HepG2 (cell line): ENCODE data around the gene AMN. TPM values are rescaled to one million over a fixed set of nuclear protein-coding genes. Genes with fewer than 3 reads are reported as not detected.

Experiments
- ATAC-seq: fragments of 200-7000 bp; cut with Tn5 transposase; 3 replicates; pipeline ENCODE4 v1.9.1; 2020; ENCODE audit warnings: mild to moderate bottlenecking, moderate library complexity
- BruUV-seq: library from RNA; stranded (reverse); fragments of 400-500 nt; replicated peaks from 2 replicates; lab custom pipeline; 2021; lab: Mats Ljungman, UMichigan
- CTCF ChIA-PET: fragments of 300-600 bp; formaldehyde crosslinking; extraction: SDS; loops from one replicate; lab custom pipeline; 2021; ENCODE audit warnings: low total read pairs, inconsistent platforms, low intra/inter-chr PET ratio; lab: Yijun Ruan, JAX
- POLR2A ChIA-PET: fragments of 350-600 bp; sonication (Branson Sonifier 250); formaldehyde crosslinking; loops from one replicate; lab custom pipeline; 2020; ENCODE audit warnings: antibody characterized with exemption, inconsistent platforms; lab: Yijun Ruan, JAX
- DNase-seq: peaks from one replicate; pipeline ENCODE4 v3.0.0-alpha.2; 2015; ENCODE audit warnings: low spot score
- FAIRE-seq: peaks from 3 replicates; lab custom pipeline; 2011; peaks lifted over from hg19 to GRCh38; lab: Jason Lieb, UNC
- H2AFZ ChIP-seq: one replicate; pipeline ENCODE4 v1.6.1; 2011; ENCODE audit warnings: low read length, inconsistent platforms
- H3K27ac ChIP-seq: fragments of 300-600 bp; 3 replicates; pipeline ENCODE4 v1.8.0; 2011; ENCODE audit warnings: mixed run types, mild to moderate bottlenecking, mixed read lengths, low read length, inconsistent platforms; ENCODE audit not compliant: insufficient read depth; ENCODE audit errors: extremely low read length
- H3K27me3 ChIP-seq, 2 experiments: fragments of 200-600 bp in 1 of 2; 2 replicates in 1 of 2; 3 replicates in 1 of 2; pipeline versions ENCODE4 v1.6.0 to v1.8.0; 2011; ENCODE audit warnings: low read length in 2 of 2, mild to moderate bottlenecking in 2 of 2, moderate library complexity in 2 of 2, inconsistent platforms in 1 of 2; ENCODE audit not compliant: insufficient read depth in 2 of 2, control insufficient read depth in 1 of 2
- H3K36me3 ChIP-seq, 2 experiments: fragments of 200-600 bp in 1 of 2; replicated peaks in 1 of 2; 2 replicates in 1 of 2; 3 replicates in 1 of 2; pipeline versions ENCODE4 v1.5.1 to v1.8.0; 2011; ENCODE audit warnings: low read length in 2 of 2, inconsistent platforms in 1 of 2; ENCODE audit not compliant: insufficient read depth in 2 of 2, control insufficient read depth in 1 of 2
- H3K4me1 ChIP-seq: 2 replicates; pipeline ENCODE4 v1.5.1; 2012; ENCODE audit warnings: low read length, inconsistent platforms; ENCODE audit not compliant: insufficient read depth
- H3K4me2 ChIP-seq: 2 replicates; pipeline ENCODE4 v1.6.0; 2011; ENCODE audit warnings: low read depth, low read length, inconsistent platforms
- H3K4me3 ChIP-seq, 3 experiments: fragments of 200-600 bp in 1 of 3; sonication (generic), shearing (Covaris generic) in 1 of 3; replicated peaks in 1 of 3; 2 replicates each; pipeline ENCODE4 v1.5.1; 2011 to 2016; ENCODE audit warnings: low read length in 3 of 3, inconsistent platforms in 2 of 3, low read depth in 2 of 3, mild to moderate bottlenecking in 2 of 3, control low read depth in 1 of 3, mixed read lengths in 1 of 3; ENCODE audit not compliant: insufficient read depth in 1 of 3
- H3K79me2 ChIP-seq: one replicate; pipeline ENCODE4 v1.6.1; 2011; ENCODE audit warnings: low read length, inconsistent platforms; ENCODE audit not compliant: insufficient read depth
- H3K9ac ChIP-seq: 2 replicates; pipeline ENCODE4 v1.6.0; 2011; ENCODE audit warnings: mild to moderate bottlenecking, low read depth, low read length, inconsistent platforms; ENCODE audit not compliant: insufficient read depth
- H3K9me3 ChIP-seq: 2 replicates; pipeline ENCODE4 v1.5.1; 2012; ENCODE audit warnings: mild to moderate bottlenecking, low read length
- H4K20me1 ChIP-seq: 2 replicates; pipeline ENCODE4 v1.6.0; 2011; ENCODE audit warnings: inconsistent platforms, mild to moderate bottlenecking, low read length, moderate library complexity; ENCODE audit not compliant: insufficient read depth
- CEBPB ChIP-seq: IDR thresholded peaks from 2 replicates; pipeline ENCODE4 v1.6.1; 2011; ENCODE audit warnings: low read depth, low read length, improper control_type of control experiment, borderline replicate concordance
- CENPX ChIP-seq: sonication (generic); formaldehyde crosslinking; IDR thresholded peaks from 2 replicates; pipeline ENCODE4 v1.9.0; 2021; ENCODE audit warnings: mild to moderate bottlenecking, missing genetic modification reagents, moderate library complexity
- RXRB ChIP-seq: IDR thresholded peaks from 2 replicates; pipeline ENCODE4 v1.6.1; 2016; ENCODE audit warnings: borderline replicate concordance, missing genetic modification reagents, missing compliant biosample characterization
- WGBS: methylation state at CpG from one replicate; pipeline ENCODE4 v1.1.6; 2017; ENCODE audit warnings: low lambda C conversion rate; 5-methylcytosine and 5-hydroxymethylcytosine counted together
- in situ Hi-C: cut with HindIII; loops from 2 replicates; pipeline ENCODE4 v1.10.0; 2017; ENCODE audit warnings: low pct_unique_long_range_greater_than_20kb; ENCODE audit not compliant: extremely low pct_ligation_motif_present
- intact Hi-C: fragments of 100-400 bp; cut with micrococcal nuclease; formaldehyde crosslinking; loops from one replicate; pipeline ENCODE4 v1.10.0; 2022; ENCODE audit not compliant: unreplicated experiment
- polyA plus RNA-seq, 8 experiments: library from polyadenylated mRNA; depleted of rRNA in 3 of 8; stranded (reverse) in 7 of 8; unstranded in 1 of 8; fragments of >200 nt; fragmentation: Illumina TruSeq in 4 of 8; extraction: Trizol in 4 of 8; gene quantifications; 2 replicates each; pipeline versions ENCODE4 v1.2.1 to v1.2.3, GENCODE V29; 2011 to 2016; ENCODE audit warnings: low read depth in 4 of 8, missing spikeins in 1 of 8, mixed read lengths in 1 of 8; ENCODE audit not compliant: insufficient read depth in 1 of 8
- total RNA-seq, 5 experiments: library from RNA; depleted of rRNA; stranded (reverse); fragments of >200 nt; fragmentation: Illumina TruSeq; extraction: Trizol; gene quantifications; 2 replicates each; pipeline ENCODE4 v1.2.3, GENCODE V29; 2016; ENCODE audit warnings: low read depth in 1 of 5
- TF ChIP-seq, protein P1 (sequence below): sonication (generic); formaldehyde crosslinking; IDR thresholded peaks from 2 replicates; pipeline ENCODE4 v1.5.0; 2020; ENCODE audit warnings: missing genetic modification reagents, mild to moderate bottlenecking, borderline replicate concordance

The AMN gene
- total and polyA plus RNA-seq, 2 of the 13 experiments (the other 11 are each of a cell fraction or from before 2014, with no cell fraction given): 9.8 to 33.1 TPM

DNA sequence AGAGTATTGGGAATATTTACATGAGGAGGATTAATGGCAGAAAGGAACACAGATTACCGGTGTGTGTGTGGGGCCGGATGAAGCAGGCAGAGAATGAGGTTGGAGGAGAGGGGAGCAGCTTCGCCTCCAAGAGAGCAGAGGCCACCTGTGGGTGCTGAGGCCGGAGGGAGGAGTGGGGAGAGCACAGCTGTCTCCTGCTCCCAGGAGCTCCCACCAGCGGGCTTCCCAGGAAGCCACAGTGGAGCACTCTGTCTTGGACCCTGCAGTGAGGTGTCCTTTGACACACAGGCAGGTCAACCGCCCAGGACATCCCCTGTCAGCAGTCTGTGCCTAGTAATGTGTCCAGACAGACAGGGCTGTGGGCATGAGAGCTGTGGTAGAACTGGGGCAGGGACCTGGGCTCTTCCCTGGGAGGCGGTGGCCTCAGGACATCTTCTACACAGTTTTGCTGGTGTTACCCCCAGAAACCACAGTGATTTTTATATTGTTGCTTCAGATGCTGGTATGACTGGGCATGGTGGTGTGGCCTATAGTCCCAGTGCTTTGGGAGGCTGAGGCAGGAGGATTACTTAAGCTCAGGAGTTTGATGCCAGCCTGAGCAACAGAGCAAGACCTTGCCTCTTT is 18.5 kb upstream of the AMN start:
- no peaks in the 10 kb centered on the region for H3K9me3 ChIP-seq
- no peak for DNase-seq
- in situ Hi-C loops (no loop called here), intact Hi-C loops (no loop called here)
- WGBS: 98% methylated on average over 5 of the region's 7 CpGs
- TF ChIP-seq, protein P1, sequence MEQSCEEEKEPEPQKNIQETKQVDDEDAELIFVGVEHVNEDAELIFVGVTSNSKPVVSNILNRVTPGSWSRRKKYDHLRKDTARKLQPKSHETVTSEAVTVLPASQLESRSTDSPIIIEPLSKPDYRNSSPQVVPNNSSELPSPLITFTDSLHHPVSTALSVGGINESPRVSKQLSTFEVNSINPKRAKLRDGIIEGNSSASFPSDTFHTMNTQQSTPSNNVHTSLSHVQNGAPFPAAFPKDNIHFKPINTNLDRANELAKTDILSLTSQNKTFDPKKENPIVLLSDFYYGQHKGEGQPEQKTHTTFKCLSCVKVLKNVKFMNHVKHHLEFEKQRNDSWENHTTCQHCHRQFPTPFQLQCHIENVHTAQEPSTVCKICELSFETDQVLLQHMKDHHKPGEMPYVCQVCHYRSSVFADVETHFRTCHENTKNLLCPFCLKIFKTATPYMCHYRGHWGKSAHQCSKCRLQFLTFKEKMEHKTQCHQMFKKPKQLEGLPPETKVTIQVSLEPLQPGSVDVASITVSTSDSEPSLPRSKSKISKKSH: no peak
- TF ChIP-seq CEBPB (no peak), CENPX (no peak), RXRB (CRISPR knock-in tag) (no peak)
- peaks cover 3 to 7% of the 10 kb centered on the region in 2 experiments; a peak in 3 of 5 replicates for H3K36me3 ChIP-seq
- no peak overlapping the region for H3K4me3 ChIP-seq
- ATAC-seq: no peak
- H2AFZ ChIP-seq: no peak overlapping the region
- ChIA-PET POLR2A (no interaction called here), CTCF (no interaction called here)
- FAIRE-seq: no peak
- no peaks in the 10 kb centered on the region for H4K20me1 ChIP-seq
- no TSS peak for BruUV-seq
- no peaks in the 10 kb centered on the region for H3K79me2 ChIP-seq
- no peaks in the 10 kb centered on the region for H3K4me1 ChIP-seq
- H3K27ac ChIP-seq: no peak overlapping the region
- H3K4me2 ChIP-seq: no peak overlapping the region
- H3K9ac ChIP-seq: no peak overlapping the region
- H3K27me3 ChIP-seq: no peaks in the 10 kb centered on the region
